Measurements from ENCODE around the gene GPRC5B.
A peak's percentile ranks its signal among the peaks of the same experiment; 100 is the strongest.

GPRC5B gene

GRCh38 chr16:19884611-19885450, at the start of gene GPRC5B:
TSS of gene GPRC5B (minus strand) at chr16:19884848. CDS start at chr16:19872845, 12,003 bp downstream.
- peak; percentile 9 for DNase-seq

GRCh38 chr16:19933740-19934139, 49.1 kb upstream of the GPRC5B start:
- no peak for DNase-seq

- DNase-seq = no peak
These were observed 44.4 kb upstream of the GPRC5B start for GRCh38 chr16:19929062-19929511.

GRCh38 chr16:19928432-19928831, 43.8 kb upstream of the GPRC5B start:
- DNase-seq = no peak

- DNase-seq = no peak
These were observed 42.1 kb upstream of the GPRC5B start for GRCh38 chr16:19926449-19927390.

GRCh38 chr16:19923396-19923795, 38.7 kb upstream of the GPRC5B start:
- no peak for DNase-seq

- DNase-seq = no peak
These were observed 34.5 kb upstream of the GPRC5B start for GRCh38 chr16:19919142-19919541.

GRCh38 chr16:19916064-19916463, 31.4 kb upstream of the GPRC5B start:
- DNase-seq = no peak

- DNase-seq = no peak
These were observed 30.2 kb upstream of the GPRC5B start for GRCh38 chr16:19914877-19915276.

GRCh38 chr16:19913340-19913645, 28.6 kb upstream of the GPRC5B start:
- DNase-seq = no peak

- no peak for DNase-seq
These were observed 28.0 kb upstream of the GPRC5B start for GRCh38 chr16:19912455-19913339.

- no peak for DNase-seq
These were observed 27.3 kb upstream of the GPRC5B start for GRCh38 chr16:19911747-19912454.

- DNase-seq = no peak
These were observed 26.6 kb upstream of the GPRC5B start for GRCh38 chr16:19911204-19911603.

GRCh38 chr16:19909750-19910322, 25.2 kb upstream of the GPRC5B start:
- DNase-seq = no peak

- no peak for DNase-seq
These were observed 24.3 kb upstream of the GPRC5B start for GRCh38 chr16:19908921-19909320.

- DNase-seq = peak; percentile 38
These were observed 22.7 kb upstream of the GPRC5B start for GRCh38 chr16:19907161-19907992.

- DNase-seq = no peak
These were observed 16.5 kb upstream of the GPRC5B start for GRCh38 chr16:19901164-19901563.

- DNase-seq = no peak
These were observed 14.9 kb upstream of the GPRC5B start for GRCh38 chr16:19899605-19899955.

GRCh38 chr16:19898924-19899604, 14.4 kb upstream of the GPRC5B start:
- DNase-seq = peak; percentile 44

- no peak for DNase-seq
These were observed 13.5 kb upstream of the GPRC5B start for GRCh38 chr16:19898166-19898565.
